Bronchial epithelial cell (primary cell): Measurements from ENCODE around the gene CFAP299. TPM values are rescaled to one million over a fixed set of nuclear protein-coding genes. Genes with fewer than 3 reads are reported as not detected.
A peak's percentile ranks its signal among the peaks of the same experiment; 100 is the strongest.

Experiments used
- DNase-seq: peaks from one replicate; pipeline ENCODE4 v3.0.0-alpha.2; 2010; ENCODE audit warnings: low read depth
- FAIRE-seq: peaks from 2 replicates; lab custom pipeline; 2011; peaks lifted over from hg19 to GRCh38; lab: Jason Lieb, UNC
- H3K27me3 ChIP-seq: 2 replicates; pipeline ENCODE4 v1.5.1; 2011; ENCODE audit warnings: low read length; ENCODE audit not compliant: control insufficient read depth, insufficient read depth
- H3K36me3 ChIP-seq: 2 replicates; pipeline ENCODE4 v1.5.1; 2011; ENCODE audit warnings: low read length; ENCODE audit not compliant: control insufficient read depth, insufficient read depth
- H3K4me3 ChIP-seq: 2 replicates; pipeline ENCODE4 v1.5.1; 2011; ENCODE audit warnings: mild to moderate bottlenecking, low read depth, low read length, control low read depth
- CTCF ChIP-seq: IDR thresholded peaks from 2 replicates; pipeline ENCODE4 v1.5.1; 2011; ENCODE audit warnings: mild to moderate bottlenecking, moderate library complexity, low read length, control low read depth, inconsistent platforms; ENCODE audit not compliant: insufficient read depth, severe bottlenecking
- total RNA-seq: library from RNA; depleted of rRNA; stranded (reverse); fragments of >200 nt; gene quantifications from 2 replicates; pipeline ENCODE4 v1.2.1, GENCODE V29; 2014

The CFAP299 gene
- total RNA-seq, 1 donor from 2014 or later = 0.26 TPM

GRCh38 chr4:80365928-80366327, 30.4 kb downstream of the CFAP299 start:
- Histone ChIP-seq H3K27me3 (no peaks in the 10 kb centered on the region), H3K36me3 (no peaks in the 10 kb centered on the region), H3K4me3 (no peak overlapping the region)
- DNase-seq (peak; percentile 58), FAIRE-seq (peak; percentile 95)
- TF ChIP-seq CTCF = peak; percentile 77

DNA sequence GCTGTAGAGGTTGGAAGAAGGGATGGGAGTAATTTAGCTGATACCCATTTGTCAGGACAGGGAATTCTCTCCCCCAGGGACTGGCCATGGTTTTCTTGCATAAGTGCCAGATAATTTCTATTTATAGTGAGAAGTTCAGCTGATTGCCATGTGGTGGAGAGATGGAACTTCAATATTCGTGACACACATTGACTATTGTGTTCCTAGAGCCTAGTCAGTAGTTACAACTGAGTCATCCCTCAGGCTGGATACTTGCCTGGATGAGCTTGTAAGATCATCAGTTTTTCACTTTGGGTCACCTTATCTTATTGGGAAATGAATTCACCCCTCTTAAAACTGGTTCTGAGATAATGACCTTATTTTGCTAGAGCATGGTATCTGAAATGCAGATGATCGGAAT, 32.2 kb downstream of the CFAP299 start:
- H3K36me3 ChIP-seq = no peaks in the 10 kb centered on the region
- TF ChIP-seq CTCF = no peak
- no peak overlapping the region for H3K4me3 ChIP-seq
- DNase-seq (peak; percentile 67), FAIRE-seq (no peak)
- H3K27me3 ChIP-seq = no peaks in the 10 kb centered on the region

GRCh38 chr4:80370635-80371034, 35.1 kb downstream of the CFAP299 start:
- Histone ChIP-seq H3K4me3 (no peak overlapping the region), H3K36me3 (no peaks in the 10 kb centered on the region), H3K27me3 (no peaks in the 10 kb centered on the region)
- no peak for TF ChIP-seq CTCF
- no peak for DNase-seq
- no peak for FAIRE-seq

- Histone ChIP-seq H3K27me3 (no peaks in the 10 kb centered on the region), H3K36me3 (no peaks in the 10 kb centered on the region), H3K4me3 (no peak overlapping the region)
- TF ChIP-seq CTCF = no peak
- FAIRE-seq (no peak), DNase-seq (no peak)
Observed at GRCh38 chr4:80371046-80371445, 35.5 kb downstream of the CFAP299 start.

DNA sequence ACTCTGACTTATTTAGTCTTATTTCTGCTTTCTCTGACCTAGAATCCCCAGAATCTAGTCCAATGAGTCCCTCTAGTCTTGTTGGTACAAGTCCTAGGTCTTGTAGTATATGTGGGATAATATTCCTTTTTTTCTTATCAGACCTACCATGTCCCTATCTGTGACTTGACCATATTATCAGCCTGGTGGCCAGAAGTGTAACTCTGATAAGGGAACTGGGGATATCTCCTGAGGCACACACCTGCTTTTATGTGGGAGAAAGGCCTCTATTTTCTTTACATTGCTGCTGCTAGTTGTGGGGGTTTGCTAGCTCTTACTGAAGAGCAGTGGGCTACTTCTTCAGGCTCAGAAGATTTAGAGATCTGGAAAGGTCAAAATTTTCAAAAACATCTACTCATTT, 38.6 kb downstream of the CFAP299 start:
- H3K36me3 ChIP-seq = no peaks in the 10 kb centered on the region
- TF ChIP-seq CTCF = no peak
- FAIRE-seq (no peak), DNase-seq (no peak)
- H3K27me3 ChIP-seq = no peaks in the 10 kb centered on the region
- no peak overlapping the region for H3K4me3 ChIP-seq

GRCh38 chr4:80382090-80382832, 46.7 kb downstream of the CFAP299 start:
- Histone ChIP-seq H3K4me3 (no peak overlapping the region), H3K27me3 (no peaks in the 10 kb centered on the region), H3K36me3 (no peaks in the 10 kb centered on the region)
- DNase-seq (no peak), FAIRE-seq (no peak)
- no peak for TF ChIP-seq CTCF
